ENCODE results near the gene LRIG1.
"Not testable (repeated sequence)": the region's sequence is repeated elsewhere in the genome, so short reads cannot be mapped to it uniquely, and the experiment has no call there.

GRCh38 chr3:66421893-66422292 is 78.9 kb downstream of the LRIG1 start:
- not testable (repeated sequence) for TF ChIP-seq ZBTB33 (CRISPR knock-in tag; IDR thresholded peaks at IDR 0.05); EZH2 (IDR thresholded peaks at IDR 0.05; ENCODE audit: borderline replicate concordance, low read depth, low read length); ZNF121 (CRISPR knock-in tag; conservative IDR thresholded peaks at IDR 0.05); NR1H2 (CRISPR knock-in tag; IDR thresholded peaks at IDR 0.05); ATF7 (IDR thresholded peaks at IDR 0.05); ZNF584 (CRISPR knock-in tag; IDR thresholded peaks at IDR 0.05; ENCODE audit: low read depth); ELF2 (CRISPR knock-in tag; IDR thresholded peaks at IDR 0.05); HNRNPK (IDR thresholded peaks at IDR 0.05; ENCODE audit: low read depth, low read length, poor library complexity, severe bottlenecking); CTCF (IDR thresholded peaks at IDR 0.05 in 2 of 3, conservative IDR thresholded peaks at IDR 0.05 in 1 of 3; ENCODE audit: insufficient read depth in 2 of 3, low read depth in 1 of 3, low read length in 3 of 3)
